WTC11 (cell line): Measurements from ENCODE around the gene DNAJC25. TPM values are rescaled to one million over a fixed set of nuclear protein-coding genes. Genes with fewer than 3 reads are reported as not detected.
A peak's percentile ranks its signal among the peaks of the same experiment; 100 is the strongest.

Experiments used
- ATAC-seq: fragments of 200-7000 bp; cut with Tn5 transposase; 2 replicates; pipeline ENCODE4 v1.10.0; 2021; ENCODE audit warnings: mild to moderate bottlenecking, moderate library complexity
- Bru-seq: library from RNA; stranded (reverse); fragments of 400-500 nt; gene quantifications from one replicate; lab custom pipeline; 2021; lab: Mats Ljungman, UMichigan
- CTCF ChIA-PET: fragments of 300-600 bp; sonication (Branson Sonifier 250); formaldehyde crosslinking; loops from one replicate; lab custom pipeline; 2021; ENCODE audit warnings: antibody characterized with exemption; lab: Charles Lee
- POLR2A ChIA-PET: fragments of 350-600 bp; sonication (Branson Sonifier 250); formaldehyde crosslinking; loops from one replicate; lab custom pipeline; 2021; ENCODE audit warnings: antibody characterized with exemption; lab: Charles Lee
- DNase-seq: peaks from one replicate; pipeline ENCODE4 v3.0.0; 2021; ENCODE audit warnings: low spot score
- H3K27ac Mint-ChIP-seq: 2 replicates; pipeline ENCODE4 v1.8.0; 2021; ENCODE audit warnings: mixed read lengths
- H3K27me3 Mint-ChIP-seq: 2 replicates; pipeline ENCODE4 v1.8.0; 2021; ENCODE audit warnings: low read depth, mild to moderate bottlenecking, moderate library complexity, mixed read lengths
- H3K36me3 Mint-ChIP-seq: 2 replicates; pipeline ENCODE4 v1.8.0; 2021; ENCODE audit warnings: mixed read lengths
- H3K4me1 Mint-ChIP-seq: 2 replicates; pipeline ENCODE4 v1.8.0; 2022; ENCODE audit warnings: mixed read lengths
- H3K4me3 Mint-ChIP-seq: 2 replicates; pipeline ENCODE4 v1.8.0; 2021; ENCODE audit warnings: mild to moderate bottlenecking, moderate library complexity, mixed read lengths
- H3K9me3 Mint-ChIP-seq: 2 replicates; pipeline ENCODE4 v1.8.0; 2021; ENCODE audit warnings: mixed read lengths
- CREB1 ChIP-seq: sonication (generic); formaldehyde crosslinking; IDR thresholded peaks from 2 replicates; pipeline ENCODE4 v1.8.0; 2023; ENCODE audit warnings: mild to moderate bottlenecking, missing genetic modification reagents
- ESRRA ChIP-seq: sonication (generic); formaldehyde crosslinking; IDR thresholded peaks from 2 replicates; pipeline ENCODE4 v1.8.1; 2022; ENCODE audit warnings: mild to moderate bottlenecking, missing genetic modification reagents, borderline replicate concordance
- ETV6 ChIP-seq: sonication (generic); formaldehyde crosslinking; IDR thresholded peaks from 2 replicates; pipeline ENCODE4 v1.8.1; 2022; ENCODE audit warnings: mild to moderate bottlenecking, missing genetic modification reagents
- FOXJ3 ChIP-seq: sonication (generic); formaldehyde crosslinking; IDR thresholded peaks from 2 replicates; pipeline ENCODE4 v1.9.0; 2021; ENCODE audit warnings: missing genetic modification reagents, mild to moderate bottlenecking, borderline replicate concordance
- FOXK1 ChIP-seq: sonication (generic); formaldehyde crosslinking; IDR thresholded peaks from 2 replicates; pipeline ENCODE4 v1.8.0; 2022; ENCODE audit warnings: mild to moderate bottlenecking, moderate library complexity, missing genetic modification reagents
- GABPB1 ChIP-seq: sonication (generic); formaldehyde crosslinking; IDR thresholded peaks from 2 replicates; pipeline ENCODE4 v1.8.1; 2023; ENCODE audit warnings: mild to moderate bottlenecking, missing genetic modification reagents
- GRHL2 ChIP-seq: fragments of 250-450 bp; sonication (Bioruptor Pico); IDR thresholded peaks from 2 replicates; pipeline ENCODE4 v1.8.0; 2022; ENCODE audit warnings: mild to moderate bottlenecking, moderate library complexity; ENCODE audit not compliant: insufficient replicate concordance, severe bottlenecking
- JAZF1 ChIP-seq: fragments of 250-450 bp; sonication (Bioruptor Pico); IDR thresholded peaks from 2 replicates; pipeline ENCODE4 v1.9.0; 2021; ENCODE audit warnings: moderate library complexity, mild to moderate bottlenecking, inconsistent platforms
- JUN ChIP-seq: sonication (generic); formaldehyde crosslinking; IDR thresholded peaks from 2 replicates; pipeline ENCODE4 v1.8.0; 2023; ENCODE audit warnings: mild to moderate bottlenecking, missing genetic modification reagents
- KAT7 ChIP-seq: sonication (generic); formaldehyde crosslinking; IDR thresholded peaks from 2 replicates; pipeline ENCODE4 v1.8.1; 2023; ENCODE audit warnings: missing genetic modification reagents, mild to moderate bottlenecking, borderline replicate concordance
- MAX ChIP-seq: sonication (generic); formaldehyde crosslinking; IDR thresholded peaks from 2 replicates; pipeline ENCODE4 v1.8.0; 2022; ENCODE audit warnings: mild to moderate bottlenecking, missing genetic modification reagents
- NFATC4 ChIP-seq: fragments of 250-450 bp; sonication (Bioruptor Pico); IDR thresholded peaks from 2 replicates; pipeline ENCODE4 v1.9.0; 2021; ENCODE audit warnings: mild to moderate bottlenecking
- NFE2L1 ChIP-seq: sonication (generic); formaldehyde crosslinking; IDR thresholded peaks from 2 replicates; pipeline ENCODE4 v1.8.1; 2023; ENCODE audit warnings: missing genetic modification reagents
- NR1H2 ChIP-seq: sonication (generic); formaldehyde crosslinking; IDR thresholded peaks from 2 replicates; pipeline ENCODE4 v1.9.0; 2021; ENCODE audit warnings: mild to moderate bottlenecking, moderate library complexity, missing genetic modification reagents
- NR2C2 ChIP-seq: sonication (generic); formaldehyde crosslinking; IDR thresholded peaks from 2 replicates; pipeline ENCODE4 v1.8.0; 2022; ENCODE audit warnings: mild to moderate bottlenecking, missing genetic modification reagents
- SP1 ChIP-seq: sonication (generic); formaldehyde crosslinking; conservative IDR thresholded peaks from 2 replicates; pipeline ENCODE4 v1.8.1; 2022; ENCODE audit warnings: missing genetic modification reagents
- TP53 ChIP-seq: sonication (generic); formaldehyde crosslinking; IDR thresholded peaks from 2 replicates; pipeline ENCODE4 v1.8.1; 2023; ENCODE audit warnings: mild to moderate bottlenecking, missing genetic modification reagents
- ZNF138 ChIP-seq: sonication (generic); formaldehyde crosslinking; conservative IDR thresholded peaks from 2 replicates; pipeline ENCODE4 v1.8.1; 2022; ENCODE audit warnings: mild to moderate bottlenecking, moderate library complexity, missing genetic modification reagents
- ZNF416 ChIP-seq: fragments of 250-450 bp; sonication (Bioruptor Pico); IDR thresholded peaks from 2 replicates; pipeline ENCODE4 v1.9.0; 2021; ENCODE audit warnings: mild to moderate bottlenecking, inconsistent platforms
- long read RNA-seq, 3 experiments: library from RNA in 1 of 3; library from capped mRNA in 1 of 3; library from polyadenylated mRNA in 1 of 3; unstranded in 2 of 3; stranded (forward) in 1 of 3; transcript quantifications; one replicate each; pipeline ENCODE4 v2.0.0, GENCODE V29; 2021
- total RNA-seq: library from RNA; stranded (reverse); gene quantifications from 3 replicates; pipeline ENCODE4 v1.2.3, GENCODE V29; 2021
- TF ChIP-seq, protein P1 (sequence below): sonication (generic); formaldehyde crosslinking; IDR thresholded peaks from 2 replicates; pipeline ENCODE4 v1.8.0; 2023; ENCODE audit warnings: mild to moderate bottlenecking, missing genetic modification reagents
- TF ChIP-seq, protein P2 (sequence below): sonication (generic); formaldehyde crosslinking; conservative IDR thresholded peaks from 2 replicates; pipeline ENCODE4 v1.8.1; 2023; ENCODE audit warnings: mild to moderate bottlenecking, low read depth, missing genetic modification reagents, moderate library complexity
- TF ChIP-seq, protein P3 (sequence below): sonication (generic); formaldehyde crosslinking; IDR thresholded peaks from 2 replicates; pipeline ENCODE4 v1.8.1; 2022; ENCODE audit warnings: mild to moderate bottlenecking, moderate library complexity, missing genetic modification reagents
- TF ChIP-seq, protein P4 (sequence below): sonication (generic); formaldehyde crosslinking; conservative IDR thresholded peaks from 2 replicates; pipeline ENCODE4 v1.8.1; 2022; ENCODE audit warnings: mild to moderate bottlenecking, missing genetic modification reagents
- TF ChIP-seq, protein P5 (sequence below): fragments of 250-450 bp; sonication (Bioruptor Pico); IDR thresholded peaks from 2 replicates; pipeline ENCODE4 v1.8.0; 2021; ENCODE audit warnings: mild to moderate bottlenecking
- TF ChIP-seq, protein P6 (sequence below): fragments of 250-450 bp; sonication (Bioruptor Pico); conservative IDR thresholded peaks from 2 replicates; pipeline ENCODE4 v1.9.0; 2021; ENCODE audit warnings: mild to moderate bottlenecking

Gene DNAJC25
- 6.1 to 7.4 TPM (median 6.8 TPM) in 3 replicates for total RNA-seq
- percentile 92 among the genes with signal in this experiment for Bru-seq, nascent RNA
- long read RNA-seq, experiment 1, transcript DNAJC25-201 (4 exons, 2,268 nt): major isoform, 21 of 44 reads
- long read RNA-seq, experiment 1, transcript DNAJC25-202 (5 exons, 2,498 nt): minor isoform, 17 of 44 reads
- long read RNA-seq, experiment 1, partial matches to known transcripts: 3 of 44 reads
- long read RNA-seq, experiment 1, other reads (novel, unspliced or antisense): 3 of 44 reads
- long read RNA-seq, experiment 2, partial matches to known transcripts: 3 of 11 reads
- long read RNA-seq, experiment 2, other reads (novel, unspliced or antisense): 1 of 11 reads
- long read RNA-seq, experiment 3: 0 reads

DNA sequence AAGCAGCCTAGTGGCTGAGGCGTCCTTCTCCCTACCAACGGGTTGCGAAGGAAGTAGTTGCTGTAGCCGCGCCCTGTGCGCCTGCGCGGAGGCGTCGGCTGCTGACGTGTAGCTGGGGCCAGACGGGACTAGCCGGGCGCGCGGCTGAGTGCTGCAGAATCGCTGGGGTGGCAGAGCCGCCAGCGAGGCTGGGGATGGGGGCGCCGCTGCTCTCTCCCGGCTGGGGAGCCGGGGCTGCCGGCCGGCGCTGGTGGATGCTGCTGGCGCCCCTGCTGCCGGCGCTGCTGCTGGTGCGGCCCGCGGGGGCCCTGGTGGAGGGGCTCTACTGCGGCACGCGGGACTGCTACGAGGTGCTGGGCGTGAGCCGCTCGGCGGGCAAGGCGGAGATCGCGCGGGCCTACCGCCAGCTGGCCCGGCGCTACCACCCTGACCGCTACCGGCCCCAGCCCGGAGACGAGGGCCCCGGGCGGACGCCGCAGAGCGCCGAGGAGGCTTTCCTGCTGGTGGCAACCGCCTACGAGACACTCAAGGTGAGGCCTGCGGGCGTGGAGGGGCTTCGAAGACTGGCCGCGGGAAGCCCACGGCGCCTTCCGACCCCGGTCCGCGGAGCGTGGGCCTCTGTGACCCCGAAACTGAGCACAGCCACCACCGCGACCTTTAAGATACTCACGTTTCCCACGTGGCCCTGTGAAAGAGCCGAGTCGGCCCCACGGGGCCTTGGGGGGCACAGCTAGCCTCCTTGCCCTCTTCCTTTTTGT, at the start of gene DNAJC25:
Gene DNAJC25, plus strand, starts transcription at position 121 of the 758 bp plus-strand sequence. Its CDS starts 74 bp downstream, at position 195.
- Mint-ChIP-seq H3K4me3 (peak within 1 kb of the TSS; percentile 99), H3K27me3 (no peaks in the 10 kb centered on the region; the same call in 1 of the 2 replicates), H3K36me3 (no peaks in the 10 kb centered on the region; the same call in 1 of the 2 replicates), H3K9me3 (no peaks in the 10 kb centered on the region), H3K27ac (peak within 1 kb of the TSS; percentile 98), H3K4me1 (peaks cover 33% of the 10 kb centered on the region)
- CTCF ChIA-PET: interaction anchor here (1.1 to 1.8 kb wide), 3 partner anchors 10 to 33 kb away, joined by 8 to 18 read pairs (median 9); partner anchors contain the start of gene PTGR1
- ATAC-seq: peak; percentile 90
- peak; percentile 98 for DNase-seq
- POLR2A ChIA-PET: interaction anchor here (0.6 to 1.5 kb wide), 4 partner anchors 14 to 32 kb away, joined by 3 to 14 read pairs (median 7); partner anchors contain the start of genes GNG10 and PTGR1
- TF ChIP-seq CREB1: peak; percentile 76; the same call in 1 of the 2 replicates
- peak; percentile 66 for TF ChIP-seq SP1 (CRISPR knock-in tag)
- peak; percentile 79 for TF ChIP-seq MAX (CRISPR knock-in tag)
- no peak for TF ChIP-seq NR2C2
- TF ChIP-seq, protein P1, sequence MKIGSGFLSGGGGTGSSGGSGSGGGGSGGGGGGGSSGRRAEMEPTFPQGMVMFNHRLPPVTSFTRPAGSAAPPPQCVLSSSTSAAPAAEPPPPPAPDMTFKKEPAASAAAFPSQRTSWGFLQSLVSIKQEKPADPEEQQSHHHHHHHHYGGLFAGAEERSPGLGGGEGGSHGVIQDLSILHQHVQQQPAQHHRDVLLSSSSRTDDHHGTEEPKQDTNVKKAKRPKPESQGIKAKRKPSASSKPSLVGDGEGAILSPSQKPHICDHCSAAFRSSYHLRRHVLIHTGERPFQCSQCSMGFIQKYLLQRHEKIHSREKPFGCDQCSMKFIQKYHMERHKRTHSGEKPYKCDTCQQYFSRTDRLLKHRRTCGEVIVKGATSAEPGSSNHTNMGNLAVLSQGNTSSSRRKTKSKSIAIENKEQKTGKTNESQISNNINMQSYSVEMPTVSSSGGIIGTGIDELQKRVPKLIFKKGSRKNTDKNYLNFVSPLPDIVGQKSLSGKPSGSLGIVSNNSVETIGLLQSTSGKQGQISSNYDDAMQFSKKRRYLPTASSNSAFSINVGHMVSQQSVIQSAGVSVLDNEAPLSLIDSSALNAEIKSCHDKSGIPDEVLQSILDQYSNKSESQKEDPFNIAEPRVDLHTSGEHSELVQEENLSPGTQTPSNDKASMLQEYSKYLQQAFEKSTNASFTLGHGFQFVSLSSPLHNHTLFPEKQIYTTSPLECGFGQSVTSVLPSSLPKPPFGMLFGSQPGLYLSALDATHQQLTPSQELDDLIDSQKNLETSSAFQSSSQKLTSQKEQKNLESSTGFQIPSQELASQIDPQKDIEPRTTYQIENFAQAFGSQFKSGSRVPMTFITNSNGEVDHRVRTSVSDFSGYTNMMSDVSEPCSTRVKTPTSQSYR (CRISPR knock-in tag): no peak
- TF ChIP-seq, protein P2, sequence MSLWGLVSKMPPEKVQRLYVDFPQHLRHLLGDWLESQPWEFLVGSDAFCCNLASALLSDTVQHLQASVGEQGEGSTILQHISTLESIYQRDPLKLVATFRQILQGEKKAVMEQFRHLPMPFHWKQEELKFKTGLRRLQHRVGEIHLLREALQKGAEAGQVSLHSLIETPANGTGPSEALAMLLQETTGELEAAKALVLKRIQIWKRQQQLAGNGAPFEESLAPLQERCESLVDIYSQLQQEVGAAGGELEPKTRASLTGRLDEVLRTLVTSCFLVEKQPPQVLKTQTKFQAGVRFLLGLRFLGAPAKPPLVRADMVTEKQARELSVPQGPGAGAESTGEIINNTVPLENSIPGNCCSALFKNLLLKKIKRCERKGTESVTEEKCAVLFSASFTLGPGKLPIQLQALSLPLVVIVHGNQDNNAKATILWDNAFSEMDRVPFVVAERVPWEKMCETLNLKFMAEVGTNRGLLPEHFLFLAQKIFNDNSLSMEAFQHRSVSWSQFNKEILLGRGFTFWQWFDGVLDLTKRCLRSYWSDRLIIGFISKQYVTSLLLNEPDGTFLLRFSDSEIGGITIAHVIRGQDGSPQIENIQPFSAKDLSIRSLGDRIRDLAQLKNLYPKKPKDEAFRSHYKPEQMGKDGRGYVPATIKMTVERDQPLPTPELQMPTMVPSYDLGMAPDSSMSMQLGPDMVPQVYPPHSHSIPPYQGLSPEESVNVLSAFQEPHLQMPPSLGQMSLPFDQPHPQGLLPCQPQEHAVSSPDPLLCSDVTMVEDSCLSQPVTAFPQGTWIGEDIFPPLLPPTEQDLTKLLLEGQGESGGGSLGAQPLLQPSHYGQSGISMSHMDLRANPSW (CRISPR knock-in tag): no peak
- TF ChIP-seq JUN (CRISPR knock-in tag): no peak
- TF ChIP-seq ETV6 (CRISPR knock-in tag): peak; percentile 88
- TF ChIP-seq, protein P3, sequence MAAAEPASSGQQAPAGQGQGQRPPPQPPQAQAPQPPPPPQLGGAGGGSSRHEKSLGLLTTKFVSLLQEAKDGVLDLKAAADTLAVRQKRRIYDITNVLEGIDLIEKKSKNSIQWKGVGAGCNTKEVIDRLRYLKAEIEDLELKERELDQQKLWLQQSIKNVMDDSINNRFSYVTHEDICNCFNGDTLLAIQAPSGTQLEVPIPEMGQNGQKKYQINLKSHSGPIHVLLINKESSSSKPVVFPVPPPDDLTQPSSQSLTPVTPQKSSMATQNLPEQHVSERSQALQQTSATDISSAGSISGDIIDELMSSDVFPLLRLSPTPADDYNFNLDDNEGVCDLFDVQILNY (CRISPR knock-in tag): peak; percentile 83
- TF ChIP-seq FOXK1 (CRISPR knock-in tag): peak; percentile 92
- TF ChIP-seq NFATC4 (CRISPR knock-in tag): peak; percentile 84; the same call in 1 of the 2 replicates
- TF ChIP-seq, protein P4, sequence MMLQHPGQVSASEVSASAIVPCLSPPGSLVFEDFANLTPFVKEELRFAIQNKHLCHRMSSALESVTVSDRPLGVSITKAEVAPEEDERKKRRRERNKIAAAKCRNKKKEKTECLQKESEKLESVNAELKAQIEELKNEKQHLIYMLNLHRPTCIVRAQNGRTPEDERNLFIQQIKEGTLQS (CRISPR knock-in tag): no peak
- TF ChIP-seq TP53: peak; percentile 78; the same call in 1 of the 2 replicates
- no peak; the same call in 1 of the 2 replicates for TF ChIP-seq GABPB1 (CRISPR knock-in tag)
- TF ChIP-seq, protein P5, sequence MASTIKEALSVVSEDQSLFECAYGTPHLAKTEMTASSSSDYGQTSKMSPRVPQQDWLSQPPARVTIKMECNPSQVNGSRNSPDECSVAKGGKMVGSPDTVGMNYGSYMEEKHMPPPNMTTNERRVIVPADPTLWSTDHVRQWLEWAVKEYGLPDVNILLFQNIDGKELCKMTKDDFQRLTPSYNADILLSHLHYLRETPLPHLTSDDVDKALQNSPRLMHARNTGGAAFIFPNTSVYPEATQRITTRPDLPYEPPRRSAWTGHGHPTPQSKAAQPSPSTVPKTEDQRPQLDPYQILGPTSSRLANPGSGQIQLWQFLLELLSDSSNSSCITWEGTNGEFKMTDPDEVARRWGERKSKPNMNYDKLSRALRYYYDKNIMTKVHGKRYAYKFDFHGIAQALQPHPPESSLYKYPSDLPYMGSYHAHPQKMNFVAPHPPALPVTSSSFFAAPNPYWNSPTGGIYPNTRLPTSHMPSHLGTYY (CRISPR knock-in tag): peak; percentile 64; the same call in 1 of the 2 replicates
- TF ChIP-seq GRHL2 (CRISPR knock-in tag): no peak
- TF ChIP-seq KAT7 (CRISPR knock-in tag): peak; percentile 93; the same call in 1 of the 2 replicates
- TF ChIP-seq JAZF1 (CRISPR knock-in tag): 0 out of 2 replicates have a peak, but pooled peaks have one; percentile 60
- no peak for TF ChIP-seq NFE2L1
- TF ChIP-seq ZNF138: peak; percentile 88
- TF ChIP-seq FOXJ3 (CRISPR knock-in tag): no peak
- TF ChIP-seq, protein P6, sequence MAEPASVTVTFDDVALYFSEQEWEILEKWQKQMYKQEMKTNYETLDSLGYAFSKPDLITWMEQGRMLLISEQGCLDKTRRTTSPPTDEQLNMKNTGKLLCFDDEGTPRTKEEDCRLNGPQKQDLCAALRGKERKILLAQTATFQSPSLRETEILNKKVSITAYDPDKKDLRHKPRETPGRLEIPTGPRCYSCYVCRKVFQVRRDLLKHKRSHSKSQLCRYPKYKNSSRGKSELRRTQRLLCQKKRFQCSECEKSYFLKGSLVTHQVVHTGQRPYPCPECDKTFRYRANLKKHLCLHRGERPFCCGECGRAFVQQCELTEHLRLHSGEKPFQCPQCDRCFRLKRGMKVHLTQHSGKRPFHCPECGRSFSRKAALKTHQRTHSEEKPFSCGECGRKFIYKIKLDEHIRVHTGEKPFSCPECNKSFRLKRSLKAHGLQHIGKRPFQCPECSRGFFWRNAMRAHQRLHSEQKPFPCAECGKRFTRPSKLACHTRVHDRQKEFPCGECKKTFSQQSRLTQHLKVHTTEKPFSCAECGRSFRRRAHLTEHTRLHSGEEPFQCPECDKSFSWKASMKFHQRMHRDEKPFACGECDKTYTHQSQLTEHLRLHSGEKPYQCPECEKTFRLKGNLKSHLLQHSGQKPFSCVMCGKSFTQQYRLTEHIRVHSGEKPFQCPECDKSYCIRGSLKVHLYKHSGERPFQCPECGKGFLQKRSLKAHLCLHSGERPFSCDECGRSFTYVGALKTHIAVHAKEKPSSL (CRISPR knock-in tag): no peak
- peak; percentile 45; the same call in 1 of the 2 replicates for TF ChIP-seq ESRRA (CRISPR knock-in tag)
- TF ChIP-seq ZNF416 (CRISPR knock-in tag): peak; percentile 97
- TF ChIP-seq NR1H2: no peak
